Kidney capillary endothelial cell (primary cell): ENCODE results near the gene SELENON.

Experiments
- DNase-seq: peaks from one replicate; pipeline ENCODE4 v3.0.0-alpha.2; 2018; ENCODE audit warnings: low spot score

The SELENON gene

GRCh38 chr1:25799935-25800702, at the start of gene SELENON:
Gene SELENON, plus strand, starts transcription at chr1:25800193. Its CDS starts 38 bp downstream, at chr1:25800231.
- DNase-seq: peak; percentile 33

GRCh38 chr1:25750923-25751605, 48.9 kb upstream of the SELENON start:
- no peak for DNase-seq

GRCh38 chr1:25754470-25755181, 45.4 kb upstream of the SELENON start:
- DNase-seq: peak; percentile 30

GRCh38 chr1:25755475-25756125, 44.4 kb upstream of the SELENON start:
- no peak for DNase-seq

- no peak for DNase-seq
Measured at GRCh38 chr1:25756215-25756614, 43.8 kb upstream of the SELENON start.

GRCh38 chr1:25757151-25757845, 42.7 kb upstream of the SELENON start:
- DNase-seq: no peak

- no peak for DNase-seq
Measured at GRCh38 chr1:25757846-25758185, 42.2 kb upstream of the SELENON start.

GRCh38 chr1:25758466-25759070, 41.4 kb upstream of the SELENON start:
- no peak for DNase-seq

GRCh38 chr1:25760122-25760719, 39.8 kb upstream of the SELENON start:
- no peak for DNase-seq

GRCh38 chr1:25760871-25761270, 39.1 kb upstream of the SELENON start:
- no peak for DNase-seq

GRCh38 chr1:25763493-25763892, 36.5 kb upstream of the SELENON start:
- no peak for DNase-seq

GRCh38 chr1:25765136-25765922, 34.7 kb upstream of the SELENON start:
- DNase-seq: no peak

- no peak for DNase-seq
Measured at GRCh38 chr1:25765923-25766589, 33.9 kb upstream of the SELENON start.

- DNase-seq: no peak
Measured at GRCh38 chr1:25766721-25767436, 33.1 kb upstream of the SELENON start.

- no peak for DNase-seq
Measured at GRCh38 chr1:25767437-25767770, 32.6 kb upstream of the SELENON start.

GRCh38 chr1:25768999-25769398, 31.0 kb upstream of the SELENON start:
- no peak for DNase-seq

- no peak for DNase-seq
Measured at GRCh38 chr1:25769625-25770383, 30.2 kb upstream of the SELENON start.

GRCh38 chr1:25770541-25771220, 29.3 kb upstream of the SELENON start:
- DNase-seq: no peak
